ENCODE data around the gene DNAH2. TPM values are rescaled to one million over a fixed set of nuclear protein-coding genes. Genes with fewer than 3 reads are reported as not detected.

Gene DNAH2
- total and polyA plus RNA-seq, 9 of the 15 experiments (the other 6 are each of a cell fraction or from before 2014, with no cell fraction given), result 0.03 TPM; not detected in 8

DNA sequence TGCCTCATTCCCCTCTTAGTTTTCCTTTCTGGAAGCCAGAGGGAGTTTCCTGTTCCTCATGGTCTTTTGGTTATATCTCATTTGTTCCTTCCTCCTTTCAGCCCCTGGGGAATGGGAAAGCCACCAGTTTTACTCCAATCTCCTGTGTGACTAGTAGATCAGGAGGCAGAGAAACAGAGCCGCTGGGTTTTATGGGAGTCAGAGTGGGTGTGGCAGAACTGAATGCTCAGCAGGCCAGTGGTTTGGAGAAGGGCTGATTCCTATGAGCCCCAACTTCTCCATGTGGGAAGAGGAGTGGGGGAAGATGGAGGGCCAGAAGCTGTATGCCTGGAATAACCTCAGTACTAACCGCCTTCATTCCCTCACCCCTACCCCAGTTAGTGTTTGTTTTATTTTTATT is 4.1 kb downstream of the DNAH2 start (continued):
- TF ChIP-seq ZFP36 (IDR thresholded peaks at IDR 0.05; ENCODE audit: low read depth, low read length, partially characterized antibody) (no peak), SETDB1 (IDR thresholded peaks at IDR 0.05; ENCODE audit: low read length) (no peak)
- TF ChIP-seq, protein P1, sequence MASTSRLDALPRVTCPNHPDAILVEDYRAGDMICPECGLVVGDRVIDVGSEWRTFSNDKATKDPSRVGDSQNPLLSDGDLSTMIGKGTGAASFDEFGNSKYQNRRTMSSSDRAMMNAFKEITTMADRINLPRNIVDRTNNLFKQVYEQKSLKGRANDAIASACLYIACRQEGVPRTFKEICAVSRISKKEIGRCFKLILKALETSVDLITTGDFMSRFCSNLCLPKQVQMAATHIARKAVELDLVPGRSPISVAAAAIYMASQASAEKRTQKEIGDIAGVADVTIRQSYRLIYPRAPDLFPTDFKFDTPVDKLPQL (IDR thresholded peaks at IDR 0.05; ENCODE audit: extremely low read depth, insufficient read length), result no peak

DNA sequence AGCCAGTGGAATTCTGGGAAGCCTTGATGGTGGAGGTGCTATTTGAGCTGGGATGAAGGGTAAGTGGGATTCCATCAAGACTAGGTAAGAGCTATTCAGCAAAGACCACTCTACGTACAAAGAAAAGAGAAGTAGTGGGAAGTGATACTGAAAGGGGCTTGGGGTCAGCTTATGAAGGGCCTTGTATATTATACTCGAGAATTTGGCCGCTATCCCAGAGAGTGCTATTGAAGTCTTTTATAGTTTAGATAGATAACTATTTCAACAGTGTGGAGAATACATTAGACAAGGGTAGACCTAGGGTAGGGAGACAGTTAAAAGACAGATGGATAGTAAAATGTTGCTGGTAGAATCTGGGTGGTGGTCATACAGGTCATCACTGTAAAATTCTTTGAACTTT is 10.3 kb downstream of the DNAH2 start:
- H3K9me1 ChIP-seq (ENCODE audit: control insufficient read depth, insufficient read depth, low read length), result no peaks in the 10 kb centered on the region
- FAIRE-seq (no peak), ATAC-seq (no peak), DNase-seq (ENCODE audit: extremely low read depth in 1 of 4, low spot score in 3 of 4) (no peak)
- no peak overlapping the region for H3K4me3 ChIP-seq
- no peak overlapping the region for H2AFZ ChIP-seq (ENCODE audit: low read depth, low read length)
- no peak overlapping the region for H3K9ac ChIP-seq (ENCODE audit: insufficient read depth in 1 of 2, low read depth in 2 of 2, low read length in 2 of 2)
- peaks cover 21% of the 10 kb centered on the region in 2 experiments for H3K27me3 ChIP-seq (ENCODE audit: control insufficient read depth in 2 of 2, insufficient read depth in 2 of 2, low read length in 2 of 2)
- H3K79me2 ChIP-seq (ENCODE audit: control insufficient read depth, insufficient read depth, low read length), result no peaks in the 10 kb centered on the region
- ChIA-PET CTCF (ENCODE audit: low intra/inter-chr PET ratio) (no interaction called here), POLR2A (no interaction called here)
- no peak overlapping the region for H3K4me2 ChIP-seq (ENCODE audit: insufficient read depth, low read length)
- no peaks in the 10 kb centered on the region for H3K4me1 ChIP-seq (replicated peaks in 1 of 2; ENCODE audit: control insufficient read depth in 2 of 2, insufficient read depth in 2 of 2, low read length in 2 of 2)
- no peaks in the 10 kb centered on the region for H3K36me3 ChIP-seq (ENCODE audit: control insufficient read depth, insufficient read depth, low read length)
- in situ Hi-C loops (cut with MboI) (no loop called here), intact Hi-C loops (cut with micrococcal nuclease) (no loop called here)
- H4K20me1 ChIP-seq (replicated peaks; ENCODE audit: control insufficient read depth, insufficient read depth, low read length), result no peaks in the 10 kb centered on the region
- 10% methylated on average over 3 of the region's 3 CpGs for WGBS (ENCODE audit: insufficient coverage, low coverage, missing lambda C conversion rate)
- no TSS peak for BruUV-seq (replicated peaks)
- H3K9me3 ChIP-seq (replicated peaks; ENCODE audit: control insufficient read depth, insufficient read depth, low read depth, low read length), result no peaks in the 10 kb centered on the region
- H3K27ac ChIP-seq (ENCODE audit: extremely low read depth, low read depth, low read length), result no peak overlapping the region
- TF ChIP-seq, protein P2, sequence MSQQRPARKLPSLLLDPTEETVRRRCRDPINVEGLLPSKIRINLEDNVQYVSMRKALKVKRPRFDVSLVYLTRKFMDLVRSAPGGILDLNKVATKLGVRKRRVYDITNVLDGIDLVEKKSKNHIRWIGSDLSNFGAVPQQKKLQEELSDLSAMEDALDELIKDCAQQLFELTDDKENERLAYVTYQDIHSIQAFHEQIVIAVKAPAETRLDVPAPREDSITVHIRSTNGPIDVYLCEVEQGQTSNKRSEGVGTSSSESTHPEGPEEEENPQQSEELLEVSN (IDR thresholded peaks at IDR 0.05; ENCODE audit: borderline replicate concordance in 1 of 2, extremely low read depth in 1 of 2, insufficient read depth in 1 of 2, insufficient read length in 1 of 2, low read depth in 1 of 2, low read length in 1 of 2, poor library complexity in 1 of 2, severe bottlenecking in 1 of 2), result no peak
- no peak for TF ChIP-seq ZBTB1 (CRISPR knock-in tag; IDR thresholded peaks at IDR 0.05; ENCODE audit: borderline replicate concordance, low read depth)
- no peak for TF ChIP-seq GABPB1 (CRISPR knock-in tag; IDR thresholded peaks at IDR 0.05)
- TF ChIP-seq KDM1A (IDR thresholded peaks at IDR 0.05), result no peak
- no peak for TF ChIP-seq FOXJ2 (tag; IDR thresholded peaks at IDR 0.05)
- TF ChIP-seq, protein P3, sequence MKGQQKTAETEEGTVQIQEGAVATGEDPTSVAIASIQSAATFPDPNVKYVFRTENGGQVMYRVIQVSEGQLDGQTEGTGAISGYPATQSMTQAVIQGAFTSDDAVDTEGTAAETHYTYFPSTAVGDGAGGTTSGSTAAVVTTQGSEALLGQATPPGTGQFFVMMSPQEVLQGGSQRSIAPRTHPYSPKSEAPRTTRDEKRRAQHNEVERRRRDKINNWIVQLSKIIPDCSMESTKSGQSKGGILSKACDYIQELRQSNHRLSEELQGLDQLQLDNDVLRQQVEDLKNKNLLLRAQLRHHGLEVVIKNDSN (CRISPR knock-in tag; IDR thresholded peaks at IDR 0.05), result no peak
- TF ChIP-seq LARP7 (IDR thresholded peaks at IDR 0.05), result no peak
- TF ChIP-seq, protein P4, sequence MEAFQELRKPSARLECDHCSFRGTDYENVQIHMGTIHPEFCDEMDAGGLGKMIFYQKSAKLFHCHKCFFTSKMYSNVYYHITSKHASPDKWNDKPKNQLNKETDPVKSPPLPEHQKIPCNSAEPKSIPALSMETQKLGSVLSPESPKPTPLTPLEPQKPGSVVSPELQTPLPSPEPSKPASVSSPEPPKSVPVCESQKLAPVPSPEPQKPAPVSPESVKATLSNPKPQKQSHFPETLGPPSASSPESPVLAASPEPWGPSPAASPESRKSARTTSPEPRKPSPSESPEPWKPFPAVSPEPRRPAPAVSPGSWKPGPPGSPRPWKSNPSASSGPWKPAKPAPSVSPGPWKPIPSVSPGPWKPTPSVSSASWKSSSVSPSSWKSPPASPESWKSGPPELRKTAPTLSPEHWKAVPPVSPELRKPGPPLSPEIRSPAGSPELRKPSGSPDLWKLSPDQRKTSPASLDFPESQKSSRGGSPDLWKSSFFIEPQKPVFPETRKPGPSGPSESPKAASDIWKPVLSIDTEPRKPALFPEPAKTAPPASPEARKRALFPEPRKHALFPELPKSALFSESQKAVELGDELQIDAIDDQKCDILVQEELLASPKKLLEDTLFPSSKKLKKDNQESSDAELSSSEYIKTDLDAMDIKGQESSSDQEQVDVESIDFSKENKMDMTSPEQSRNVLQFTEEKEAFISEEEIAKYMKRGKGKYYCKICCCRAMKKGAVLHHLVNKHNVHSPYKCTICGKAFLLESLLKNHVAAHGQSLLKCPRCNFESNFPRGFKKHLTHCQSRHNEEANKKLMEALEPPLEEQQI (IDR thresholded peaks at IDR 0.05), result no peak
- no peak for TF ChIP-seq RB1 (IDR thresholded peaks at IDR 0.05; ENCODE audit: low read depth)
- TF ChIP-seq BRD9 (IDR thresholded peaks at IDR 0.05; ENCODE audit: low read depth, partially characterized antibody), result no peak
- TF ChIP-seq SMARCC2 (IDR thresholded peaks at IDR 0.05; ENCODE audit: low read depth), result no peak
- no peak for TF ChIP-seq ZNF324 (CRISPR knock-in tag; IDR thresholded peaks at IDR 0.05)
- no peak for TF ChIP-seq KAT8 (IDR thresholded peaks at IDR 0.05; ENCODE audit: low read depth)
- no peak for TF ChIP-seq PHTF2 (CRISPR knock-in tag; IDR thresholded peaks at IDR 0.05)
- TF ChIP-seq RBM15 (IDR thresholded peaks at IDR 0.05; ENCODE audit: insufficient read depth, low read length), result no peak
- TF ChIP-seq ATF7 (IDR thresholded peaks at IDR 0.05), result no peak

All from K562 (cell line).